Sigmoid colon (tissue), 4 donors: ENCODE data around the gene LRRC55.

ENCODE experiments used
- EP300 ChIP-seq, 4 donors: sonication (generic); formaldehyde crosslinking; IDR thresholded peaks; one replicate each; pipeline ENCODE4 v1.6.1; 2017; ENCODE audit warnings: antibody characterized with exemption in 4 of 4
- POLR2A ChIP-seq, 2 donors: fragments of 450-650 bp; IDR thresholded peaks; one replicate each; pipeline ENCODE4 v1.6.1; 2016; ENCODE audit warnings: antibody characterized with exemption in 2 of 2, mild to moderate bottlenecking in 2 of 2, moderate library complexity in 2 of 2
- POLR2AphosphoS5 ChIP-seq, 4 donors: sonication (generic); formaldehyde crosslinking; IDR thresholded peaks; one replicate each; pipeline ENCODE4 v1.6.1; 2017; ENCODE audit warnings: antibody characterized with exemption in 4 of 4

GRCh38 chr11:57197762-57198161 is 16.0 kb downstream of the LRRC55 start:
- TF ChIP-seq POLR2A (IDR thresholded peaks at IDR 0.05) (no peak), POLR2AphosphoS5 (IDR thresholded peaks at IDR 0.05) (no peak), EP300 (IDR thresholded peaks at IDR 0.05) (no peak)
